A204.1 (cell line): ENCODE data around the gene MBTPS1.

Source experiments
- FAIRE-seq: peaks from 2 replicates; lab custom pipeline; 2012; peaks lifted over from hg19 to GRCh38; lab: Jason Lieb, UNC

MBTPS1 gene

DNA sequence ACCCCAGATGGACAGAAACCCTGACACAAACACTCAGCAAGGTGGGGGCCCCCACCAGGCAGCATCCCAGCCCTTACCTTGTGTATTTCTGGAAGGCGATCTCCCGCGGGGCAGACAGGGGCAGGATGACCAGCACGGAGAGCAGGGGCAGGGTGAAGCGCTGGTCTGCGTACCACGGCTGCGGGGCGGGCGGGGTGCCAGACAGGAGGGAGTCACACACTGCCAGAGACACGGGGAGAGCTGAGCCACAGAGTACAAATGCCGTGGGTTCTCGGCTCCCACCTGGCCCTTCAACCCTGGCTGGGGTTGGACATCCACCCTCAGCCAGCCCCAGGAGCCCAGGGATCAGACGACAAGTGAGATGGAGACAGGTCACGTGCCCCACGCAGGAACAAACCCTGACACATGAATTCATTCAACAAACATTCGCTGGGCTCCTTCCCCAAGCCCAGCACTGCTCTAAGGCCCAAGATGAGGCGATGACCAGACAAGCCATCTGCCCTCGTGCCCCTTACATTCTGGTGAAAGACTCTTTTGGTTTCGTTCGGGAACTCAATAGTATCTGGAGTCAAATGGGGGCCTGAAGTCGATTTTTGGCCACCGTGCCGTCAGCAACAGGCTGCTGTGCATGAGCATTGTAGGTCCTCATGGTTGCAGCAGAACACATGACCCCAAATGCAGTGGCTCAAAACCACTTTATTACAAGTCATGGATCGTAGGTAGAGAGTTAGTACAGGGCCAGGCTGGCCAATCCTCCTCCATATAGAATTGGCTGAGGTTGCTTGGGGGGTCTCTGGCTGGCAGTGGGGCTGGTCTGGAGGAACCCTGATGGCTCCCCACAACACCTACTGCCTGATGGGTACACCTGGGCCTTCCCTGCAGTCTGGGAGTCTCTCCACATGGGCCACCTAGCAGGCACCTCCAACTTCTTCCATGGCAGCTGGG lies 83.2 kb downstream of the MBTPS1 start:
- no peak for FAIRE-seq

DNA sequence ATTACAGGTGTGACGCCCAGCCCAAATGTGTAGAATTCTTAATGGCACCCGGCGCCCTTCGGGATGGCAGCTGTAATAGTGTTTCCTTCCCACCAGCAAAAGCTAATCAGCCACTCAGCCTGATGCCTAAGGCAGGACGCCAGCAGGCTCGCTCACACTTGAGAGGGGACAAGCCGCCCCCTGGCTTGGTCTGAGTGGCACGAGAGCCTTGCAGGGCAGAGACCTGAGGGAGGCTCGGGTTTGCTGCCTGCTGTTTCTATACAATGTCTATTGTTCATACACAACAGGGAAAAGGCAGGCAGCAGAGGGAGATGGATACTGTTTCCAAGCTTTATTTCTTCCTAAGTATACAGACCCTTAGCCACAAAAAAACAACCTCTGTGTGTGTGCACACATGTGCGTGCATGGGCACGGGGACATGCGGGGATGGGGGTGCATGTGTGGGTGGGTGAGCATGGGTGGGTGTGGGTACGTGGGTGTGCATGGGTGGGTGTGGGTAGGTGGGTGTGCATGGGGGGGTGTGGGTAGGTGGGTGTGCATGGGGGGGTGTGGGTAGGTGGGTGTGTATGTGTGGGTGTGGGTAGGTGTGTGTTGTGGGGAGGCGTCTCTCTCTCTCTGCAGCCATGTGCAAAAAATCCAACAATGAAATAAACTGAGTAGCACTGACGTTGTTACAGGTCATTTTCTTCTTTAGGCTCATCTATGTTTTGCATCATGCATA lies 84.1 kb downstream of the MBTPS1 start:
- no peak for FAIRE-seq

DNA sequence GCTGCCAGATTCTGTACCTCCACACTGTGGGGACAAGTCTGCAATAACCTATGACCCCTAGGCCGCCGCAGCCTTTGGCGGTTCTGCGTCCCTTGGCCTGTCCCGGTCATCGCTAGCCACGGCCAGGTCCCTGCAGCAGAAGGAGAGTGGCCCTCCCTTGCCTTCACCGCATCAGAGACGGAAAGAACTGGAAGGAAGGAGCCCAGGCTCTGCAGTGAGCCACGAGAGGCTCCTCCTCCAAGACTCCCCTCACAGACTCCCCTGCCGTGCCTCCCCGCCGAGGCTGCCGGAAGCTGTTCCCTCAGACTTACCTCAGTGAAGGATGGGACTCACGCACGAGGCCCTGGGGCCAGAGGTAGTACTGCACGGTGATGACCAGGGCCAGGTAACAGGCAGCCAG lies 85.2 kb downstream of the MBTPS1 start:
- no peak for FAIRE-seq

DNA sequence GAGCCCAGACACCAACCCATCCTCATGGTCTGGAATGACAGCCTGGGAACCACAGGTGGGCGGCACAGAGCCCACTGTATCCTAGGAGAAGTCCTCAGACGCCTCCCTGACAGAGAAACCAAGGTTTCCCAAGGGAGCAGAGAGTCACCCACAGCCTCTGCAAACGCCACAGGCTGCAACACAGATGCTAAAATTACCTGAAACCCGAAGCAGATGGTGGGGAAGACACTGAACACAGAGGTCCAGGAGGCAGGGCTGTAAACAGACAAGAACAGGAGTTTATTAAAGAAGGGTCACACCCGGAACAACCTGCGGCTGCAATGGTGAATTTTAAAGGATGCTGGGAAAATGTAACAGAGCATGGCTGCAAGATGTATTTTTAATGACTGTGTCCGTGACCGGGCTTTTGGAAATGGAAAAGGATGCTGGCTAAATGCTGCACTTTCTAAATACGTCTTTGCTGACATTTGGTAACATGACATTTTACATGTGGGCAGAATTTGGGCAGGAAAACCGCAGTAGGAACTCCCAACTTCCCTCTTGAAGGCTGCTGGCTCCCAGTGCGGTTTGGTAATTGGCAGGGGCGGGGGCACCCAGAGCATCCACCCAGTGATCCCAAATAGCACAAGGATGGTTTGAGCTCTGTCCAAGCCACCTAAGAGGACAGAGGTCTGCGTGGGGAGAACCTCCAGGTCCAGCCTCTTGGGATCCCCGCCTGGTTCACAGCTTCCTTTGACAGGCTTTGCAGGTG lies 87.3 kb downstream of the MBTPS1 start:
- no peak for FAIRE-seq

DNA sequence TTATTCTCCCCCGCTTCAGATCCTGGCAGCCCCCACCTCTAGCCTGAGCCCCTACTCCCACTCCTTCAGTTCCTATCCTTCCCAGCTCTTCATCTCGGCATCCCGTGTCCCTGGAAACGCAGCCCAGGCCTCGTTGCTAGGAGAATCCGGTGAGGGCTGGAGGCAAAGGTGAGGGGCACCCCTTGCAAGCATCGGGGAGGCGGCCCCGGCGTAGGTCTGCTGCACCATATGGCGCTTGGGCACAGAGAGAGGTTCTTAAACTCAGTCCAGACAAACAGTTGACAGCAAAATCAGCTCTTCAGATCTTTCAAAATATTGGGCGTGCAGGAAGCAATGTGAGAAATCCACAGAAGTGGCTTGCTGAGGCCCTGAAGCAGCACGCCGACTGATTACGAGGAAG lies 89.1 kb downstream of the MBTPS1 start:
- FAIRE-seq: no peak

DNA sequence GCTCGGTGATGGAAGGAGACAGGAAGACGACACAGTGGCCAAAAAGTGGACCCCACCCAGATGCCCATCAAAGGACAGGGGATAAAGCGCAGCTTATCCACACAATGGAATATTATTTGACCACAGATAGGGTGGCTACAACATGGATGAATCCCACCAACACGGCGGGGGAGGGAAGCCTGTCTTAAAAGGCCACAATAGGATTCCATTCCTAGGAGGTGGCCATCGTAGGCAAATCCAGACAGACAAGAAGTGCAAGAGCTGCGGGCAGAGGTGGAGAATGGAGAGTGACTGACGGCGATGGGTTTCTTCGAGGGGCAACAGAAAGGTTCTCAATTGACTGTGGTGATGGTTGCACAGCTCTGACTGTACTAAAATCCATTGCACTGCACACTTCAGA lies 90.1 kb downstream of the MBTPS1 start:
- FAIRE-seq: no peak

DNA sequence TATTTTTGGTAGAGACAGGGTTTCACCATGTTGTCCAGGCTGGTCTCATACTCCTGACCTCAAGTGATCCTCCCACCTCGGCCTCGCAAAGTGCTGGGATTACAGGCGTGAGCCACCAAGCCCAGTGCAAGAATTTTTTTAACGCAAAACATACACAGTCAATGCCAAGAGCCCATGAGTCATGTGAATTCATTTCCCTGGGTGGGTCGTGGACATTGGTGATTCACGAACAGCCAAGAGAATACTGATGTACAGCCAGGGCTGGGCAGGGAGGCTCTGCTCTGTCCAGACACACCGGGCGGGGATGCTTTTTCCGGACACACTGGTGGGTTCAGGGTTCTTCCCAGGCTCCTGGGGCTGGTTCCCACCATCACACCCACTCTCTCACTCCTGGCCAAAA lies 91.9 kb downstream of the MBTPS1 start:
- no peak for FAIRE-seq

DNA sequence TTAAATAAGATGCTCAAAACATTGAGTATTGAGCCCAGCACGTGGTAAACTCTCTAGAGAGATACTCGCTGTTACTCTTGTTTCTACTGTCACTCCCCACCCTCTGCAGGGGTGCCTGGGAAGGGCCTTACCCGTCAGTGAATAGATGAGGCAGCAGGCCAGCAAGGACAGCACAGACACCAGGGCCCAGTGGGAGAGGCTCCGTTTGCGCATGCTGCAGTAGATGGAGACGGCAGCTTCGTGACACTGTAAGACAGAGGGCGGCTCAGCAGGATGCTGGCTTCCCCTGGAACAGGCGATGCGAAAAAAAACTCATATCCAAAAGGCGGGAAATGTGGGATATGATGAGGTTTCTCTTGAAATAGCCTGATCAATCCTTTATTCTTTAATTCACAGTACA lies 94.1 kb downstream of the MBTPS1 start:
- FAIRE-seq: no peak

DNA sequence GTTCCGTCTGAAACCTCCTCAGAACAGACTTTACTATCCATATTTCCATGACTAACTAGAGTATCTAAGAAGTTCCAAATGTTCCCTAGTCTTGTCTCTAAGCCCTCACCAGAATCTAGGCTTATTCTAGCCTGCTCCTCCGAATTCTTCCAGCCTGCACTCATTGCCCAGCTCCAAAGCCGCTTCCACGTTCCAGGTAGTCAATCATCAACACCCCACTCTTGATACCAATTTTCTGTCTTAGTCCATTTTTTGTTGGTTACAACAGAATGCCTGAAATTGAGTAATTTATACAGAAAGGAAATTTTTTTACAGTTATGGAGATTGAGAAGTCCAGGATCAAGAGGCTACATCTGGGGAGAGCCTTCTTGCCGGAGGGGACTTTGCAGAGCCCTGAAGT lies 95.3 kb downstream of the MBTPS1 start:
- no peak for FAIRE-seq

DNA sequence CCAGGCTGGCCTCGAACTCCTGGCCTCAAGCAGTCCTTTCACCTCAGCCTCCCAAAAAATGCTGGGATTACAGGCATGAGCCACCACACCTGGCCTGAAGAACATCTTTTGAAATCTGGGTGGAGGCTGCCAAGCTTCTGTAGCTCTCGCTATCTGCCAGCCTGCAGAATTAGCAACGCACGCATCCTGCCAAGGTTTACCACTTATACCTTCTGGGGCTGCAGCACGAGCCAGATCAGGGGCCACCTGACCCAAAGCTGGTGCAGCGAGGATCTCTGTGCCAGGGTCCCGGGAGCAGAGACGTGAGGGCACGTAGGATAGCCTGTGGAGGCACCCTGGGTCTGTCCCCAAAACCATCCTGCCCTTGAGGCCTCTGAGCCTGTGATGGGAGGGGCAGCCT lies 96.4 kb downstream of the MBTPS1 start:
- no peak for FAIRE-seq

DNA sequence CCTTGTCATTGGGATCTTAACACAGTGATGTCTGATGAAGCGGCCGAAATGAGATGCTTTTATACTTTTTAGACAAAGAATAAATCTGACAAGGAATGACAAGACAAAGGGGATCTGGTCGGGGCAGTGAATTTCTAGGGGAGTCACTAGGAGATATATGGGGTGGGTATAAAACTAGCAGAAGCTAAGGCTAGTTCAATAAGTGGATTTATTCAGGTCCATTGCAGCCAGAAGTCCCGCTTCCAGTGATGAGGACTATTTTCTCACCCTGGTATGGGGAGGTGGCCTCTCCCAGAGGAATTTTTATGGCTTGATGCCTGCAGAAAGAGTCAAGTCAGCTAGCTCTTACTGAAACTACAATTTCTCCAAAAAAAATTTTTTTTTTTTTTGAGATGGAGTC lies 98.0 kb downstream of the MBTPS1 start:
- no peak for FAIRE-seq

DNA sequence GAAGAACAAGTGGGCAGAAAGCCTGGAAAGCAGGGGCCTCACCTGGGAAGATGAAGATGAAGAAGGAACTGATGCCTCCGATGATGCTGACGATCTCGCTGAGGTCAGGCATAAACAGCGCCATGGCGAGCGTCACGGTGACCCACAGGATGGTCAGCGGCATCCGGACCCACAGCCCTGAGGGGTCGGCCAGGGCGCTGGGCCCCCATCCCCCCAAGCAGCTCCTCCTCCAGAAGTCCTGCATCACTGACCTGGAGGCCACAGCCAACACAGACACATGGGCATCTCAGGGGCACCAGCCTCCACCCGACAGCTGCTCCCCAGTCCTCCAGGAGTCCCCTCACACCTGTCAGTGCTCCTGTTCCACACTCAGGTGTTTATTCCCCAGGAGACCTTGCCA lies 100.3 kb downstream of the MBTPS1 start:
- no peak for FAIRE-seq

DNA sequence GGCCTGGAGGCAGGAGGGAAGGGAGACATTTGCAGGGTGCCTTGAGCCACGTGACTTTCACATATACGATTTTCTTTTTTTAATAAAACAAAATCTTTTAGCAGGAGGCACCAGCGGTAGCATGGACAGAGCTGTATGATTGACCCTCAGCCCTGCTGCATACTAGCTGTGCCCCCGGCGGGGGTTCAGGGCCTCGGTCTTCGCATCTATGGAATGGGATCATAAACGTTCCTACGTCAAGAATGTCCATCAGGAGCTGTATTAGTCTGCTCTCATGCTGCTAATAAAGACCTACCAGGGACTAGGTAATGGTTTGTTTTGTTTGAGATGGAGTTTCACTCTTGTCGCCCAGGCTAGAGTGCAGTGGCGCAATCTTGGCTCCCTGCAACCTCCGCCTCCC lies 101.3 kb downstream of the MBTPS1 start:
- FAIRE-seq: no peak

DNA sequence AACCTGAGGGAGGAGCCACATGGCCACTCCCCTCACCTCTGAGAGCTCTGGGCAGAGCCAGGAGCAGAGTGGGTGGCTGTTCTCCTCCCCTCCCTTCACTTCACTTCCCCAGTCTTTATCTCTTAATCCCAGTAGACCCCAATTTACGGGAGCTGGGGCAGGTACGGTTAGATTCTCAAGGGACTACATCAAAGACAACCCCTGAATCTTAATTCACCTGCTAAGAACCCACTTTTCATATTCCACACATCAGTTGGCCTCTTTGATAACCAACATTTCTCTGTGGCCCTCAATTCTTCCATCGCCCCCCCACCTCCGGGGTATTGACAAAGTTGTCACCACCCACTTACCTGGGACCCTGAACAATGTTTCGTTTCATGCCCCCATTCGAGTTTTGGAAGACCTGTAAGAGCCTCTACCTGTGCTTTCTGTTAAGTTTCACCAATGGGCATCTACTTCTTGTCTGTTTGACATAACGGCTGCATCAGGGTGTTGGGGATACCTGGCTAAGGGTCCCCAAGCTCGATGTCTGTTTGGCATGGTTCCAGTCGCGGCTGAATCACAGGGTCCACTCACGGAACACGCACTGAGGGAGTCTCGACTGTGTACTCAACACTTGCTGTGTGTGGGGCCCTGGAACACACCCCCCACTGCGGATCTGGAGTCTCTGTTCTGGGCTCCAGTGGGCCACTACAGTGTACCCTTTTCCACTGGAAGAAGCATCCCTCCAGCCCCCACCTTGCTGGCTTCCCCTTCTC lies 102.0 kb downstream of the MBTPS1 start:
- FAIRE-seq: no peak

DNA sequence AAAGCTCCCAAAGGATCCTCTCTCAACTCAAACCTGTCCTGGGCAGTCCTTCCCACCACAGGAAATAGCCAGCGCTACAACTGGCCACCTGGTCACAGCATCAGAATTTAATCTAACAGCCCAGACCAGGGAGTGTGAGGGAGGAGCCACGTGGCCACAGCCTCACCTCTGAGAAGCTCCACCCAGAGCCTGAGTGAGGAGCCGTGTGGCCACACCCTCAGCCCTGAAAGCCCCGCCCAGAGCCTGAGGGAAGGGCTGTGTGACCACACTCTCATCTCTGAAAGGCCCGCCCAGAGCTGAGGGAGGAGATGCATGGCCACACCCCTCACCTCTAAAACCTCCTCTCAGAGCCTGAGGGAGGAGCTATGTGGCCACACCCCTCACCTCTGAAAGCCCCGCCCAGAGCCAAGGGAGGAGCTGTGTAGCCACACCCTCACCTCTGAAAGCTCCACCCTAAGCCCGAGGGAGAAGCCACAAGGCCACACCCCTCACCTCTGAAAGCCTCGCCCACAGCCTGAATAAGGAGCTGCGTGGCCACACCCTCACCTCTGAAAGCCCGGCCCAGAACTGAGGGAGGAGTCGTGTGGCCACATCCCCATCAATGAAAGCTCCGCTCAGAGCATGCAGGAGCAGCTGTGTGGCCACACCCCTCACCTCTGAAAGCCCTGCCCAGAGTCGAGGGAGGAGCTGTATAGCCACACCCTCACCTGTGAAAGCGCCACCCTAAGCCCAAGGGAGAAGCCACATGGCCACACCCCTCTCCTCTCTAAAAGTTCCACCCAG lies 102.8 kb downstream of the MBTPS1 start:
- FAIRE-seq: no peak

DNA sequence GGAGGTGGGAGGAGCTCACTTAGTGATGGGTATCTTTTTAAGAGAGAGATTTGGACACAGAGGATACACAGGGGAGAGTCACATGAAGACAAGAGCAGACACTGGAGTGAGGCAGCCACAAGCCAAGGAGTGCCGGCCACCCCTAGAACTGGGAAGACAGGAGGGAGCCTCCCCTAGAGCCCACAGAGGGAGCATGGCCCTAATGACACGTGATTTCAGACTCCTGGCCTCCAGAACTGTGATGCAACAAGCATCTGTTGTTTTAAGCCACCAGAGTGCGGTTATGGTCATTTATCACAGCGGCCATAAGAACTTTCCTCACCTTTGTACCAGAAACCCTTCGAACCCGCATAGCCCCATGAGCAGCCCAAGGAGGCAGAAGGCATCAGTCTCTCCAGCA lies 107.5 kb downstream of the MBTPS1 start:
- FAIRE-seq: no peak

DNA sequence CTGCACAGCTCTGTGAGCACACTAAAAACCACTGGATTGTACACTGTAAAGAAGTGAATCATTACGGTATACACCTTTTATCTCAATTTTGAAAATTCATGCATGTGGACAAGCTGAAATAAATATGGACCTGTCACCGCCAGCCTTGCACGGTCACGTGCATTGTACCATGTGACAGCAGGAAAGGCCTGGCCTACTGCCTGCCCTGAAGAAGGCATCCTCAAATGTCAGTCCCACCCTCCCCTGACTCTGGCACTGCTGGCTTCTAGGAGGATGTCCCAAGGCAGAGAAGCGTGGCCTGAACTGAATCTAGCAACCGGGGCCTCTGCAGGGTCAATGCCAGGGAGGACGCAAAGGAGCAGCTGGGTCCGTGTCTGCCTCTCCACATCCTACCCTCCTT lies 108.8 kb downstream of the MBTPS1 start:
- no peak for FAIRE-seq

DNA sequence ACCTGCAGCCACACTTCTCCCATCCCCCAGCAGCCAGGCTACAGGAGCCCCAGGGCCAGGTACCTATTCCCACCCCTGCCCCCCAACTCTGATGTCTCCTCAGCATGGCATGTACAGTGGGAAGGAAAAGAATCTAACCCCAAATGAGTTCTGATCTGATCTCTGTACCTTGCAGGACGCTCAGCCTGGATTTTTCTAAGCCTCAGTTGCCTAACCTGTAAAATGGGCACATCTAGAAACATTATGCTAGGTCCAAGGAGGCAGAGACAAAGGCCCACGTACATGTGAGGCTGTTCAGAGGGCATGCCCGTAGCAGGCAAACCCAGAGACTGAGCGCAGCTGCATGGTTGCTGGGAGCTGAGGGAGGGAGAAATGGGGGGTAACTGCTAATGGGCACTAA lies 109.2 kb downstream of the MBTPS1 start:
- no peak for FAIRE-seq

DNA sequence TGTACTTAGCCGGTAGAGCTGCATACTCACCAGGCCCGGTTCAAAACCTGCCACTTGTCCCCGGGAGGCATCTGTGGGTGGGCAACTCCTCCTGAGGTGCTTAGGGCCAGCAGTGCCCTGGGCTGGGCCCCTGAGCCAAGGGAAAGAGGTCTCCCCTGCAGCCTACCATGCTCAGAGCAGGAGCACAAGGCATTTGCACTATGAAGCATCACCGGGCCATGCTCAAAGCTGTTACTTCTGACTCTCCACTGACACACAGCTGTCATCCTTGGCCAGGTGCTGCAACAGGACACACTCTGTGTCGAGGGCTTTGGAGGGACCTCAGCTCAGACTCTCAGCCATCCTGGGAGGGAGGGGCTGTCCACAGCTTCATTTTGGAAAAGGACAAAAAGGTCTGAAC lies 111.4 kb downstream of the MBTPS1 start:
- no peak for FAIRE-seq

DNA sequence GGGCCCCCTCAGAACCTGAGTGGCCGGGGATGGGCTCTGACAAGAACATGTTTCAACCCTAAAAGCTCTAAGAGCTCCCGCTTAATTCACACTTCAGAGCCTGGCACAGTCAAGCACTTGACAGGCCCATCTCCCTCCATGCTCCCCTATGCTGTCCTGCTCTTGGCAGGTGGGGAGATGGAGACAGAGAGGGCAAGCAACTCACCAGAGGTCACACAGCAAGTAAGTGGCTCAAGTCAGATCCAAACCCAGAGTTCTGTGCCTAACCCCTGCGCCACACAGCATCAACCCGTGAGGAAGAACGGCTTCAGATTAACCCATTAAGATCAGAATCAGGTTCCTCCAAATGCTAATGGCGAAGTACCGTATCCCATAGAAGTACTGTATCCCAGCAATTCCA lies 112.3 kb downstream of the MBTPS1 start:
- FAIRE-seq: no peak
